Activated effector memory CD4-positive, alpha-beta T cell treated with Interleukin-2 at 50 U/mL for 16 hours (primary cell): Measurements from ENCODE around the gene TNFRSF17.
"Not testable (repeated sequence)": the region's sequence is repeated elsewhere in the genome, so short reads cannot be mapped to it uniquely, and the experiment has no call there.

Experiments used
- DNase-seq: peaks from one replicate; pipeline ENCODE4 v3.0.0-alpha.2; 2020

The TNFRSF17 gene

GRCh38 chr16:11964761-11965551, at the start of gene TNFRSF17:
TSS of gene TNFRSF17 (plus strand) at chr16:11965210. CDS start at chr16:11965325, 115 bp downstream.
- no peak for DNase-seq

- DNase-seq, result peak; percentile 99
Measured at GRCh38 chr16:11915644-11916523, 49.1 kb upstream of the TNFRSF17 start, which contains the start of gene GSPT1. TSS of gene GSPT1 (minus strand) at chr16:11915956. CDS start at chr16:11915720, 236 bp downstream.

- no peak for DNase-seq
Measured at GRCh38 chr16:11916524-11917285, 48.3 kb upstream of the TNFRSF17 start.

GRCh38 chr16:11924046-11924445, 41.0 kb upstream of the TNFRSF17 start:
- DNase-seq, result not testable (repeated sequence)

GRCh38 chr16:11927350-11927749, 37.7 kb upstream of the TNFRSF17 start:
- not testable (repeated sequence) for DNase-seq

GRCh38 chr16:11941945-11942344, 23.1 kb upstream of the TNFRSF17 start, which contains the start of gene NPIPB2:
TSS of gene NPIPB2 (minus strand) at chr16:11942045. CDS start at chr16:11942045, 0 bp downstream.
- not testable (repeated sequence) for DNase-seq

- DNase-seq, result no peak
Measured at GRCh38 chr16:11946433-11946832, 18.6 kb upstream of the TNFRSF17 start.

GRCh38 chr16:11948819-11949218, 16.2 kb upstream of the TNFRSF17 start:
- no peak for DNase-seq

- DNase-seq, result no peak
Measured at GRCh38 chr16:11949527-11949926, 15.5 kb upstream of the TNFRSF17 start.

GRCh38 chr16:11950388-11950787, 14.6 kb upstream of the TNFRSF17 start:
- DNase-seq, result no peak

GRCh38 chr16:11953576-11953975, 11.4 kb upstream of the TNFRSF17 start:
- DNase-seq, result not testable (repeated sequence)

GRCh38 chr16:11955713-11956123, 9.3 kb upstream of the TNFRSF17 start:
- DNase-seq, result no peak

GRCh38 chr16:11956558-11956957, 8.5 kb upstream of the TNFRSF17 start:
- DNase-seq, result no peak

- no peak for DNase-seq
Measured at GRCh38 chr16:11957591-11958395, 7.2 kb upstream of the TNFRSF17 start.

- not testable (repeated sequence) for DNase-seq
Measured at GRCh38 chr16:11962457-11962856, 2.6 kb upstream of the TNFRSF17 start.

GRCh38 chr16:11962978-11963377, 2.0 kb upstream of the TNFRSF17 start:
- DNase-seq, result not testable (repeated sequence)

GRCh38 chr16:11963706-11964105, 1.3 kb upstream of the TNFRSF17 start:
- no peak for DNase-seq

- DNase-seq, result no peak
Measured at GRCh38 chr16:11966173-11966572, 1.2 kb downstream of the TNFRSF17 start.

- no peak for DNase-seq
Measured at GRCh38 chr16:11967195-11967911, 2.3 kb downstream of the TNFRSF17 start.

GRCh38 chr16:11968577-11968976, 3.6 kb downstream of the TNFRSF17 start:
- DNase-seq, result no peak

- DNase-seq, result not testable (repeated sequence)
Measured at GRCh38 chr16:11970292-11970691, 5.3 kb downstream of the TNFRSF17 start.
